Neuron (in vitro differentiated cells): ENCODE data around the gene SLC9A8.
"Not testable (repeated sequence)": the region's sequence is repeated elsewhere in the genome, so short reads cannot be mapped to it uniquely, and the experiment has no call there.

Experiments used
- H2AFZ ChIP-seq: one replicate; pipeline ENCODE4 v1.6.1; 2013; ENCODE audit warnings: low read depth, mild to moderate bottlenecking, inconsistent platforms, low read length, moderate library complexity
- H3K27me3 ChIP-seq: one replicate; pipeline ENCODE4 v1.6.1; 2013; ENCODE audit warnings: low read length; ENCODE audit not compliant: insufficient read depth
- H3K36me3 ChIP-seq: one replicate; pipeline ENCODE4 v1.6.1; 2013; ENCODE audit warnings: low read length; ENCODE audit not compliant: insufficient read depth
- H3K4me1 ChIP-seq: one replicate; pipeline ENCODE4 v1.6.1; 2013; ENCODE audit warnings: low read length; ENCODE audit not compliant: insufficient read depth
- H3K4me3 ChIP-seq: 2 replicates; pipeline ENCODE4 v1.5.1; 2013; ENCODE audit warnings: mild to moderate bottlenecking, low read length, moderate library complexity
- H3K9me3 ChIP-seq: one replicate; pipeline ENCODE4 v1.6.1; 2013; ENCODE audit warnings: low read length

Gene SLC9A8

DNA sequence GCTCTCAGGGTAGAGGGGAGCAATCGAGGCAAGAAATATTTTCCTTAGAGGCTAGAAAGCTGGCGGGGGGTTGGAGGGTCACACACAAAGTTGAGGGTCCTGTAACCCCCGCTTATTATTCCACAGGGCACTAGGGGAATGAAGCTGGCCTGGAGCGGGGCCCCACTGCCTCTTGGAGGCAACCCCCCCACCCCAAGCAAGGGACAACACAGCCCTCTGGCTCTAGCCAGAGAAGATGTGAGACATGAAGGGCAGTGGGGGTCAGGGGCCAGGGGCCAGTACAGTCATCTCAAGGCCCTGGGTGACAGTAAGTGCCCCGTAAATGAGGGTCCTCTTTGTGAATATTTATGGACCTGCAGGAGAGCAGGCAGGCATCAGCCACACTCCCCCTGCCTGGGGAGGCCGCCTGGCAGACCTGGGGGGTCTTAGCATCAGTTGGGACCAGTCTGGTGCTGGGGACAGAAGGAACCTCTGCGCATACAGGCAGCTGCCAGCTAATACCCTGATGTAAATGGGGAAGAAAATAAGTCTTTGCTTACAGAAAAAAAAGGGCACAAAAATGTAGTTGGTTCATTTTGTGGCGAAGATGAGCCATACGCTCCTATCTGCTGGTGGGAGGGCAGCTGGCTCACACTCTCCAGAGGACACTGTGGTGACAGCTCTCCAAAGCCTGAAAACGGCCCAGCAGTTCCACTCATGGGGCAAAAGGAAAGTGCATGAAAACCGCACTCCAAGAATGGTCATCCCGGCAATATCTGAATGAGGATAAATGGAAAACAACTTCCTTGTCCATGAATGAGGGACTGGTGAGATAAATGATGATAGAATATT, 80.8 kb downstream of the SLC9A8 start:
- Histone ChIP-seq H3K27me3 (no peaks in the 10 kb centered on the region), H2AFZ (no peak overlapping the region), H3K36me3 (no peaks in the 10 kb centered on the region), H3K4me1 (peaks cover 45% of the 10 kb centered on the region), H3K4me3 (no peak overlapping the region), H3K9me3 (no peaks in the 10 kb centered on the region)

DNA sequence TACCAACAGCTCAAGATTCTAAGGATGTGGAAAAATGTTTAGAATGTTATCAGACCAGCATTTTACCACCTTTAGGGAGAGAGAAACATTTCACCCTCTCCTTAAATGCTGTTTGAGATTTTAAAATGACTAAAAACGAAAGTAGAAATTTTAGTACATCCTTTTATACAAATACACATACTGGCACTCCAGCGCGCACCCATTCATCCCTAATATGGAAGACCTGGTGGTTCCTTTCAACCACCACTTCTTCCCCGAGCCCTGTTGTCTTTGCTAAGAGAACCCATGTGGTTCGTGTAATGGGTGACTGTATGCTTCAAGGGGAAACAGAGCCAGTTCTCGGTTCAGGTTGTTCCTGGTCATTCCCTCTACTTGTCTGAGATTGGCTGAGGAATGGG, 81.4 kb downstream of the SLC9A8 start:
- Histone ChIP-seq H3K4me3 (no peak overlapping the region), H3K4me1 (peaks cover 40% of the 10 kb centered on the region), H3K9me3 (no peaks in the 10 kb centered on the region), H3K36me3 (no peaks in the 10 kb centered on the region), H3K27me3 (no peaks in the 10 kb centered on the region), H2AFZ (no peak overlapping the region)

DNA sequence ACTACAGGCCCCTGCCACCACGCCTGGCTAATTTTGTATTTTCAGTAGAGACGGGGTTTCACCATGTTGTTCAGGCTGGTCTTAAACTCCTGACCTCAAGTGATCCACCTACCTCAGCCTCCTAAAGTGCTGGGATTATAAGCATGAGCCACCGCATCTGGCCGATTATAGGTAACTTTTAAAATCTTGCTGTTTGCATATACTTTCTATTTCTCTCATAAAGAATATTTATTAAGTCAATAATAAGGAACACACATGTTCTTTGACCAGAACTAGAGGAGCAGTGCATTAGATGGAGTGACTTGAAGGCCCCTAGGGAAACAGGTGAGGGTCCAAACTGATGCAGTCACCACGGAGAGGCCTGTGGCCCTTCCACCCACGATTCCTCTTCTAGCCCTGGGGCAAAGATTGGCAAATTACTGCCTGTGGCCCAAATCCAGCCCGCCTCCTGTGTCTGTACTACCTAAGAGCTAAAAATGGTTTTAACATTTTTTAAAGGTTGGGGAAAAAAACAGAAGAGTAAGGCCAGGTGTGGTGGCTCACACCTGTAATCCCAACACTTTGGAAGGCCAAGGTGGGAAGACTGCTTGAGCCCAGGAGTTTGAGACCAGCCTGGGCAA, 83.0 kb downstream of the SLC9A8 start:
- not testable (repeated sequence) for H3K36me3 ChIP-seq, H3K4me3 ChIP-seq, H3K9me3 ChIP-seq, H3K27me3 ChIP-seq, H2AFZ ChIP-seq
- H3K4me1 ChIP-seq: peaks cover 34% of the 10 kb centered on the region

DNA sequence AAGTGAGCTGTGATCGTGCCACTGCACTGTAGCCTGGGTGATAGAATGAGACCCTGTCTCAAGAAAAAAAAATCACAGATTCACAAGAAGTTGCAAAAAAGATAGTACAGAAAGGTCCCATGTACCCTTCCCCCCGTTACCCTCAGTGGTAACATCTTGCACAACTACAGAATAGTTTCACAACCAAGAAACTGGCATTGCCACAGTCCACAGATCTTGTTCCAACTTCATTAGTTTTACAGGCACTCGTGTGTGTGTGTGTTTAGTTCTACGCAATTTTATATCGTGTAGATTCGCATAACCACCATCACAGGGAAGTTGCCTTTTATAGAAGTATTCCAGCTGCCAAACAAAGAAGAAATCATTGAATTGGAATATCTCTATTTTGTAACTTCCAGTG, 83.6 kb downstream of the SLC9A8 start:
- H3K36me3 ChIP-seq: no peaks in the 10 kb centered on the region
- no peak overlapping the region for H3K4me3 ChIP-seq
- H3K27me3 ChIP-seq: no peaks in the 10 kb centered on the region

DNA sequence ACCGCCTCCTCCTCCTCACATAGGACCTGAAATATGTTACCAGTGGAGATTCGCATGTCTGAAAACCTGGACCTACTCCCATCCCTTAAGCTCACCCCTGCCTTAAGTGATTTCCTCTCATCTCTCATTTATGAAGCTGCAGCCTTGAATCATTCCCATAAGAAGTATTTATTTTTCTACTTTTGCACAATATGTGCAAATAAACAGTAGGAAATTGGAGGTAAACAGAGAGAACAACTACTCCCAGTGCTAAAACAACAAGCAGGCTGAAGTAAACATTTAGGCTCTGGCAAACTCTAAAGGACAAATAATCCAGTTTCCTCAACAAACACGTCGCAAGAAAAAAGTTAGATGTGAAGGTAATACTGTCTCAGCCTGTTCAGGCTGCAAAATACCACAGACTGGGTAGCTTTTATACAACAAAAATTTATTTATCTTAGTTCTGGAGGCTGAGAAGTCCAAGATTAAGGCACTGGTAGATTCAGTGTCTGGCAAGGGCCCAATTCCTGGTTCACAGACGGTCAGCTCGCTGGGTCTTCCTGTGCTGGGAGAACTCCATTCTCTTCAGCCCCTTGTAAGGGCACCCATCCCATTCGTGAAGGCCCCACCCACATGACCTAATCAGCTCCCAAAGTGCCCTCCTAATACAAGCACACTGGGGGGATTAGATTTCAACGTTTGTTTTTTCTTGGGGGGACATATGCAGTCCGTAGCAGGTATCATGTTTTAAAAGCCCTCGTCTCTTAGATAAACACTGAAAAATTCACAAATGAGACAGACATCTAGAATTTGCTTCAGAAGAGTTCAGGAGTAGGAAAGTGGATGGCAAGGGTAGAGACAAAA, 87.1 kb downstream of the SLC9A8 start:
- Histone ChIP-seq H3K4me3 (no peak overlapping the region), H3K36me3 (peaks cover 10% of the 10 kb centered on the region)

More for the DNA sequence above, 83.6 kb downstream of the SLC9A8 start:
- H3K9me3 ChIP-seq: no peaks in the 10 kb centered on the region
- H3K4me1 ChIP-seq: peaks cover 28% of the 10 kb centered on the region
- H2AFZ ChIP-seq: no peak overlapping the region

DNA sequence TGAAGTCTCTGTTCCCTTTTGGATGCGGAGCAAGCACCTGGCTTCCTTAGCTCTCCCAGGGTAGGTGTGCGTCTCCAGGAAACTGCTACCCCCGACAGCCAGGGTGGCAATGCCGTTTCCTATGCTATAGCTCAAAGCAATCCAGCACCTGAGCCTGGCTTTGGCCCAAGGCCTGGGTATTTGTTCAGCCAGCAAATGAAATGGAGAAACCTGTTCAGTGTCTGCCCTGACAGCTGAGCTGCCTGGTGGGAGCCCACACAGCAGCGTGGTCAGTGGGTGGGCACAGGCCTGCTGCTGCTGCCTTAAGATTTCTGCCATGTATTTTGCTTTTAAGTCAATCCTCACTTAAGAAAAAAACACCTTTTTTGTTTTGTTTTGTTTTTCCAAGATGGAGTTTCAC, 89.0 kb downstream of the SLC9A8 start:
- Histone ChIP-seq H3K4me3 (no peak overlapping the region), H3K9me3 (no peaks in the 10 kb centered on the region), H2AFZ (no peak overlapping the region), H3K4me1 (no peaks in the 10 kb centered on the region), H3K36me3 (peaks cover 28% of the 10 kb centered on the region), H3K27me3 (no peaks in the 10 kb centered on the region)

More for the DNA sequence above, 87.1 kb downstream of the SLC9A8 start:
- Histone ChIP-seq H3K9me3 (no peaks in the 10 kb centered on the region), H2AFZ (no peak overlapping the region), H3K27me3 (no peaks in the 10 kb centered on the region), H3K4me1 (no peaks in the 10 kb centered on the region)

DNA sequence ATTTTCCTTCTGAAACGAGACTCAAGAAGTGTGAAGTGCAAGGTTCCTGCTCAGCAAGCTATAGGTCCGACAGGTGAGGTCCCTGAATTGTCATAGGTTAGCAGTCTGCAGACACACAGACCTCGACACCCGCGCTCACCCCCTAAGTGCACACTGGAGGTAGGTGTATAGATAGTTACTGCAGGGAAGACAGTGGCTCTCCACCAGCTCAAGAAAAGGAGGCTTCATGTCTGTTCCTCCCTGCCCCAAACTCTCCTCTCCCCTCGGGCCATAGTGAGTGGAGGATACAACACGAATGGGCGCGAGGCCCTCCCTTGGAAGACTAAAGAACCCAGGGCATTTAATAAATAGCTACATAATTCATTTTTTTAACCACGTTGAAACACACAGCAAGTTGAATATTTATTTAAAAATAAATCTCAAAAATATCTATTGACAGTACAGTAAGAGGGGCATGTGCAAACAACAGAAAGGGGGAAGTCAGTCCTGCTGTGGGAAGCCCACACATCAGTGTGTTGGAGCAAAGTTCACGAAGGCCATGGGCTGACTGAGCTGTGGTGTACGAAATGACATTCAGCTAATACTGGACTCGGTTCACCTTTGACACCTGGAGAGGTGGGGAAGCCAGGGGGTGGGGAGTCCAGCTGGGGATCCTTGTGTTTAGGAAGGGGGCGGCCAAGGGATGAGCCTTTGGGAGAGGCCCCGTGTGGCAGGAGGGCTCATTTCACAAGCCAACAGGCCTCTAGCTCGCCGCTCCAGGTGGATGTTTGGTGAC, 92.0 kb downstream of the SLC9A8 start:
- Histone ChIP-seq H3K4me1 (peaks cover 4% of the 10 kb centered on the region), H3K36me3 (peaks cover 43% of the 10 kb centered on the region), H3K9me3 (no peaks in the 10 kb centered on the region), H3K27me3 (no peaks in the 10 kb centered on the region), H2AFZ (no peak overlapping the region), H3K4me3 (no peak overlapping the region)

DNA sequence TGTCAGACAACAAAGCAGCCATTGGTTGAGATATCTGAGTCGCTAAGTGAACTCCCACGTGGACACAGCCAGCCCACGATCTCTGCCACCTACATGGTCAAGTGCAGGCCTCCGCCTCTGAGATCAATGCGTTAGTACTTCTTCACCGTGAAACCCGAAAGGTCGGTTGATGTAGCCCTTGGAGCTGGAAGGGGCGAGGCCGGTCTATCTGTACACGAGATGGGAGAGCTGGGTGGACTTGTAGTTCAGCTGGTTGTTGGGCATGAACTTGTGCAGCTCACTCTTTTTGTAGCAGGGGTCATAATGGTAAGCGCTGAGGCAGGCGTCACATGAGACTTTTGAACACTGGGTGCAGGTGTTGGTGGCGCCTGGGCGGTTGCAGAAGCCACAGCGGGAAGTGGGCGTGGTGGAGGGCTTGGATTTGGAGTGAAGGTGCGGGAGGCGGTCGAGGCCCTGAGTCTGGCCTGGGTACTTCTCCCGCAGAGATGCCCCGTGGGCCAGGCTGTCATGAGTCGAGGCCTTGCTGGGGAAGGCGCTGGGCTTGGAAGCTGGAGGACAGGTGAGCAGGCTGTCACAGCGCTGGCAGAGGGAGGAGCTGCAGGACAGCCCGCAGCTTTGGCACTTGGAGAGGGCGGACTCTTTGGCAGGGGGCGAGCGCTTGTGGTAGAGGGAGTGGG, 92.9 kb downstream of the SLC9A8 start:
- Histone ChIP-seq H3K4me1 (peaks cover 14% of the 10 kb centered on the region), H3K36me3 (peaks cover 43% of the 10 kb centered on the region), H2AFZ (no peak overlapping the region), H3K9me3 (no peaks in the 10 kb centered on the region), H3K27me3 (no peaks in the 10 kb centered on the region), H3K4me3 (no peak overlapping the region)

DNA sequence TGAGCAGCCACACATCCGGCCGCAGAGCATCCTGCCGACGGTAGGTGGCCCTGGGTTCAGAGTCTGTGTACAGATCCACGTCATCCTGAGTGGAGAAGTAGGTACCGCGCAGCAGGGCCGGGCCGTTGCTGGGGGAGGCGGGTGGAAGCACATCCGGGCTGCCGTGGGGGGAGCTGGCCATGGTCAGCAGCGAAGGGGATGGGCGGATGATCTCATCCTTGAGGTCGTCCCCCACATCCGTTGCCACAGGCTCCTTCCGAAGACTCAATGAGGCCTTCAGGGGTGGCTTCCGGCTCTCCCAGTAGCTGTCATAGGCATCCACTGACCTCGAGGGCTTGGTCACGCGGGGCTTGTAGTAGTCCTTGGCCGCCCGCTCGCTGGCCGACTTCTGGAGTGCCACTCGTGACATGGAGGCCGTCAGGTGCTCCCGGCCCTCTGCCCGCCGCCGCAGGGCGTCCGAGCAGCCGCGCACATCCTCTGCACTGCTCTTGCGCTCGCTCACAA, 93.5 kb downstream of the SLC9A8 start:
- H3K4me3 ChIP-seq: no peak overlapping the region
- peaks cover 43% of the 10 kb centered on the region for H3K36me3 ChIP-seq
- no peak overlapping the region for H2AFZ ChIP-seq
- H3K27me3 ChIP-seq: no peaks in the 10 kb centered on the region
- peaks cover 16% of the 10 kb centered on the region for H3K4me1 ChIP-seq
- H3K9me3 ChIP-seq: no peaks in the 10 kb centered on the region

DNA sequence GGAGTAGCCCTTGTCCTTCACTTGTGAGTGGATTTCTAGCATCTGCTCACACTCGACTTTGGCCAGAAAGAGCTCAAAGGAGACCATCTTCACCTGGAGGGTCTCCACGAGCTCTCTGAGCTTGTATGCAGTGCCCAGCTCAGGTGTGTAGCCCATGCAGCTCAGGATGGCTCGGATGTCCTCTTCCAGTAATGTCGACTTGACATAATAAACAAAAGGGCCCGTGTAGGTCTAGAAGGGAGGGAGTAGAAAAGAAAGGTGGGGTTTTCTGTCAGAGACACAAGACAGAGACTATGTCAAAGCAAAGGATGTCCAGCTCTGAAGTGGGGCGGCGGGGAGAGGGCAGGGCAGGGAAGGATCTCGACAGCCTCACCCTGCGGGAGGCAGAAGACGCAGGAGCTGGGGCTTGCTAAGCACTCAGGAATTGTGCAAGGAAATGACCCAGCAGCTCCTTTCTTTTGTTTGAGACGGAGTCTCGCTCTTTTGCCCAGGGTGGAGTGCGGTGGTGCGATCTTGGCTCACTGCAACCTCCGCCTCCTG, 94.1 kb downstream of the SLC9A8 start:
- peaks cover 43% of the 10 kb centered on the region for H3K36me3 ChIP-seq
- no peak overlapping the region for H2AFZ ChIP-seq
- no peak overlapping the region for H3K4me3 ChIP-seq
- H3K9me3 ChIP-seq: no peaks in the 10 kb centered on the region
- H3K4me1 ChIP-seq: peaks cover 16% of the 10 kb centered on the region
- no peaks in the 10 kb centered on the region for H3K27me3 ChIP-seq

DNA sequence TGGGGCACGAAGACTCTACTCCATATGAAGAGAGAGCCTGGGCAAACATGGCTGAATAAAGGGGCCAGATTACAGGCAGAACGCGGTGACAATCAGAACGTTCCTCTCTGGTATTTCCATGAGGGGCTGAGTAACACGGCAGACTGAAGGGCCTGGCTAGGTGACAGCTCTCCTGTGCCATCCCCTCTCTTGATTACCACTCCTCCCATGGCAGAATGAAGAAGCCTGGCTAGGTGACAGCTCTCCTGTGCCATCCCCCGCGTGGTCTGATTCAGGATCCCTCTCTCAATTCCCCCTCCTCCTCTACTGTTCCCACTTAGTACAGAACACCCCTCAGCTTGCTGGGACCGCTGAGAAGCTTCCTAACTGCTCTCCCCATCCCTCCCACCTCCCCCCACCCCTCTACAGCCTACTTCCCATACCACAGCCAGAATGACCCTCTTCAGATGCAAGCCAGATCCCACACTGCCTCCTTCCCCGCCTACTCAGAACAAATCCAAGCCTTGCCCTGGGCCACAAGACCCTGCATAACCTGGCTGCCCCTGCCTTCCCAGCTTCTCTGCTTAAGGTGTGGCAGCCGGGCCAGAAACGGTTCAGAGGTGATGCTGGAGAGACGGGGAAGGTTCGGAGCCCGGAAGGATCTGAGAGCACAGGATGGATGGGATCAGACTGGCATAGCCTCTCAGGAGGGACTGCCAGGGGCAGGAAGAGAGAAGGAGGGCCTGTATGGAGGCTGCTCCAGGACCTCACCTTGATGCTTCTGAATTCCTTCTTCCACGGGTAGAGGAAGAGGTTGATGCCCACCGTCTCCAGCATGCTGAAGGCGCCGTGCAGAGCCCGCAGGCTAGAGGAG, 95.0 kb downstream of the SLC9A8 start:
- Histone ChIP-seq H3K9me3 (no peaks in the 10 kb centered on the region), H2AFZ (no peak overlapping the region), H3K4me3 (no peak overlapping the region), H3K4me1 (peaks cover 16% of the 10 kb centered on the region), H3K36me3 (peaks cover 43% of the 10 kb centered on the region), H3K27me3 (no peaks in the 10 kb centered on the region)
